Measurements from ENCODE around the gene CLEC2D.
"Not testable (repeated sequence)": the region's sequence is repeated elsewhere in the genome, so short reads cannot be mapped to it uniquely, and the experiment has no call there.

CLEC2D gene

DNA sequence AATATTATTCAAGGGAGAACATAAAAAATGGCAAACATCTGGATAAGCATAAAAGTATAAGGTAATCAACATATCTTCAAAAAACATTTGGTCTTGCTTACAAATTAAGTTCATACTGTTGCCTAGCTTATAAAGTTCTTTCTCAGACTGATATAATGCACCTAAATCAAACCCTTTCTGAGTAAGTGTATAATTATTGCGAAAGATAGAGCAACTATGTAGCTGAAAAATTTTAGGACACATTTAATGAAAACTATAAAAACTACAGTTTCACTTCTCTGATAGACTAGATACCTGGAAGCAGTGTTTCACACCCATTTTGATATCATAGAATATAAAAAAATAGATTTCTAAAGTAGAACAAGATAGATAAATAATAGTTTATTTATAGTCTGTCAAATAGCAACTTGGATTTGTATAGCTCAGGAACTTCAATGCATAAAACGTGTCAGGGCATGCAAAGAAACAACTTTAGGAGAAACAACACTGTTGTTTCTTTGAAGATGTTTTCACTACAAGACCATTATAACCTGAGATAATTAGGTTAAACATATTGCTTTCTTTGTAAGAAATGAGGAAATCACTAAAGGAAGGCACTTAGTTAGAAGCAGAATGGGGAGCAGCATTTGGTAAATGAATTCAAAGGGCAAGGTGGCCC lies 55.8 kb downstream of the CLEC2D start:
- H3K4me1 Mint-ChIP-seq: peaks cover 49% of the 10 kb centered on the region
- peak overlapping the region; percentile 82 for H3K4me3 Mint-ChIP-seq
- H3K9me3 Mint-ChIP-seq: no peaks in the 10 kb centered on the region
- peak overlapping the region; percentile 81 for H3K27ac Mint-ChIP-seq
- H3K36me3 Mint-ChIP-seq: peaks cover 65% of the 10 kb centered on the region
- no peaks in the 10 kb centered on the region for H3K27me3 Mint-ChIP-seq
- ATAC-seq: no peak

DNA sequence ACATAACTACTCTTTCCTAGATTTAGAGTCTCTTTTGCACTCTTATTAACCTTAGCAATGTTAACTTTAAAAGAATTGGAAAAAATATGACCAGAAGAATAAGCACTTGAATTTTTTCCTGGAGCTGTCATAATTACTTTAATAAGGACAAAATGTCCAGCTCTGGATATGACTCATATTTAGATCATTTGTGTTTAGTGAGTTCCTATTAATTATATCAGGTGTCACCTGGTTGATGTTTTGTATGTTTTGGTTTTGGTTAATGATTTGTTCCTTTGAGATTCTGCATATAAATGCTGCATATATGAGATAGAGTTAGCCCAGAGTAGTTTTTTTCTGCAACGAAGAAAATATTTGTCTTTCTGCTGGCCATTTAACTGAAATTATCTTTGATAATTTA lies 58.3 kb downstream of the CLEC2D start:
- peak overlapping the region; percentile 81 for H3K27ac Mint-ChIP-seq

DNA sequence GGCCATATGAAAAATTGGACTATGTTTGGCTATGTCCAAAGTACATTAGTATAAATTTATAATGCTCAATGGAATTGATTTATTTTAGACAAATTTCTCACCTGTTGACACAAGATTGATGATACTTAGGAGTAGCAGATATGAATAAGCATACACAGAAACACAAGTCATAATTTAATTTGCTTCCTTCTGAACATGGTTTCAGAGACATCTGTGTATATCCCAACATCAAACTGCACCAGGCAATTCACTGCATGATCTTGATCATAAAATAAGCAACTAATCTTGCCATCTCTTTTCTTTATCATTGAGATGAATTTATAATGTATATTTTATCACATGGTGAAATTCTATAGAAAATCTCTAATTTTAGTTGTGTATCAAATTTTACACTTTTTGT lies 59.6 kb downstream of the CLEC2D start:
- H3K4me1 Mint-ChIP-seq: peaks cover 15% of the 10 kb centered on the region
- no peaks in the 10 kb centered on the region for H3K9me3 Mint-ChIP-seq
- H3K27me3 Mint-ChIP-seq: no peaks in the 10 kb centered on the region
- no peak for ATAC-seq
- H3K27ac Mint-ChIP-seq: peak overlapping the region; percentile 81
- peak overlapping the region; percentile 94 for H3K4me3 Mint-ChIP-seq
- H3K36me3 Mint-ChIP-seq: peaks cover 45% of the 10 kb centered on the region

More for the DNA sequence above, 58.3 kb downstream of the CLEC2D start:
- Mint-ChIP-seq H3K4me3 (peak overlapping the region; percentile 75), H3K4me1 (peaks cover 27% of the 10 kb centered on the region), H3K9me3 (no peaks in the 10 kb centered on the region), H3K36me3 (peaks cover 56% of the 10 kb centered on the region), H3K27me3 (no peaks in the 10 kb centered on the region)
- no peak for ATAC-seq

DNA sequence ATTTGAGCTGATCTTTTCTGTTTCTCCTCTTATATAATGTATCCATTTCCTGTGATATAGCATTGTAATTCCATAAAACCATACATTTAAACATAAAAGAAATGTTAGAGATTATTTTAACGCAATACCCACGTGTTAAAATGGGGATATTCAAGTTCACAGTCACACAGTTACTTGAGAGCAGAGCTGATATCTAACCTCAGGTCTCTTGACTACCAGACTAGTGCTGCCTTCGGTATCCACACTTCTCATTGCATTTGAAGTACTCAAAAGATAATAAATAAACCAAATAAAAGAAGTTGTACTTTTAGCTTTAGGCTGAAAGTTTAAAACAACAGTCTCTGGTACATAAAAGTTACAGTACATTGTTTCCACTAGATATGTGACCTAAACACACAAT lies 60.5 kb downstream of the CLEC2D start:
- peaks cover 13% of the 10 kb centered on the region for H3K4me1 Mint-ChIP-seq
- no peaks in the 10 kb centered on the region for H3K27me3 Mint-ChIP-seq
- ATAC-seq: peak; percentile 47
- H3K4me3 Mint-ChIP-seq: peak overlapping the region; percentile 94
- peaks cover 41% of the 10 kb centered on the region for H3K36me3 Mint-ChIP-seq
- peak overlapping the region; percentile 81 for H3K27ac Mint-ChIP-seq
- H3K9me3 Mint-ChIP-seq: no peaks in the 10 kb centered on the region

DNA sequence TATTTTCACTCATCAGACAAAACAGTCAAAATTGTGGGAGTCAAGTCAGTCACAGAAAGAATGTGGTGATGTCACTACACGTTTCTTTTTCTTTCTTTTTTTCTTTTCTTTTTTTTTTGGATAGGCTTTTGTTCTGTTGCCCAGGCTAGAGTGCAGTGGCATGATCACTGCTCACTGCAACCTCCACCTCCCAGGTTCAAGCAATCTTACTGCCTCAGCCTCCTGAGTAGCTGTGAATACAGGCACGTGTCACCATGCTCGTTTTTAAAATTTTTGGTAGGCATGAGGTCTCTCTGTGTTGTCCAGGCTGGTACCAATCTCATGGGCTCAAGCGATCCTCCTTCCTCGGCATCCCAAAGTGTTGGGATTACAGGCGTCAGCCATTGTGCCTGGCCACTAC lies 61.1 kb downstream of the CLEC2D start:
- H3K36me3 Mint-ChIP-seq: peaks cover 41% of the 10 kb centered on the region
- peak; percentile 57 for ATAC-seq
- H3K9me3 Mint-ChIP-seq: no peaks in the 10 kb centered on the region
- H3K4me3 Mint-ChIP-seq: peak overlapping the region; percentile 94
- H3K27me3 Mint-ChIP-seq: no peaks in the 10 kb centered on the region
- peaks cover 17% of the 10 kb centered on the region for H3K4me1 Mint-ChIP-seq
- H3K27ac Mint-ChIP-seq: peak overlapping the region; percentile 81

DNA sequence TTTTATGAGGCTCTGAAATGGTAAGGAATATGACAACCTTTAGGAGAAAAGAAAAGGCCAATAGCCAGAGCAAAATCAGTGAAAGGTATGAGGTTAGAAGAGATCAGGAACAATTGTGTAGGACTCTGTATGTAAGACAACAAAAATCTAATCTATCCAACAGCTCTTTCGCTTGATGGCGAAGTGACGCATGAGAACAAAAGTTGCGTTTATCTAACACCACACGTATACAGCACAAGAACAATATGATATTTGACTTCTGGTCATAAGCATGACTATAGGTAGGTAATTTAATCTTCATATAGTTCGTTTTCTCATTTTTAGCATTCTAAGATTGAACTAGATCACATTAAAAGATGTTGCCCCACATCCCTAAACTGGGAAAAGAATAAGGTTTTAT lies 61.9 kb downstream of the CLEC2D start:
- H3K4me3 Mint-ChIP-seq: peak overlapping the region; percentile 94
- peak; percentile 24 for ATAC-seq
- H3K27me3 Mint-ChIP-seq: no peaks in the 10 kb centered on the region
- H3K4me1 Mint-ChIP-seq: peaks cover 17% of the 10 kb centered on the region
- H3K27ac Mint-ChIP-seq: peak overlapping the region; percentile 81
- H3K36me3 Mint-ChIP-seq: peaks cover 37% of the 10 kb centered on the region
- H3K9me3 Mint-ChIP-seq: no peaks in the 10 kb centered on the region

DNA sequence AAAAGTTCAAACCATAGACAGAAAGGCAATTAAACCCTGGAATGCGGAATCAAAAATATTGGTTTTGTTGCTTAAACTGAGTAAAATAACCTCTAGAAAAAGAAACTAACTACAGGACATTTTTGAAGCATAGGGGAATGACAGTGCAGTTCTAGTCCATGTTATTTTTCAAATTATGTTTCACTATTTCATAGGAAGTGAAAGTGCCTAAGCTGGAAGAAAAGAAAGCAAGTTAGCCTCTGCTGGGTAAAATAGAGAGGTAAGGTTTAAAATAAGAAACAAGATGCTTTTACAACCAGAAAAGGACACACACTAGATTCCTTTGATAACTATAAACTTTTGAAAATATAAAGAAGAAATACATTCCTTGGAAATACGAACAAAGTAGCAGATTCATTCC lies 62.3 kb downstream of the CLEC2D start:
- H3K9me3 Mint-ChIP-seq: no peaks in the 10 kb centered on the region
- no peaks in the 10 kb centered on the region for H3K27me3 Mint-ChIP-seq
- H3K36me3 Mint-ChIP-seq: peaks cover 36% of the 10 kb centered on the region
- peaks cover 20% of the 10 kb centered on the region for H3K4me1 Mint-ChIP-seq
- H3K27ac Mint-ChIP-seq: peak overlapping the region; percentile 81
- peak; percentile 66 for ATAC-seq
- peak overlapping the region; percentile 94 for H3K4me3 Mint-ChIP-seq

DNA sequence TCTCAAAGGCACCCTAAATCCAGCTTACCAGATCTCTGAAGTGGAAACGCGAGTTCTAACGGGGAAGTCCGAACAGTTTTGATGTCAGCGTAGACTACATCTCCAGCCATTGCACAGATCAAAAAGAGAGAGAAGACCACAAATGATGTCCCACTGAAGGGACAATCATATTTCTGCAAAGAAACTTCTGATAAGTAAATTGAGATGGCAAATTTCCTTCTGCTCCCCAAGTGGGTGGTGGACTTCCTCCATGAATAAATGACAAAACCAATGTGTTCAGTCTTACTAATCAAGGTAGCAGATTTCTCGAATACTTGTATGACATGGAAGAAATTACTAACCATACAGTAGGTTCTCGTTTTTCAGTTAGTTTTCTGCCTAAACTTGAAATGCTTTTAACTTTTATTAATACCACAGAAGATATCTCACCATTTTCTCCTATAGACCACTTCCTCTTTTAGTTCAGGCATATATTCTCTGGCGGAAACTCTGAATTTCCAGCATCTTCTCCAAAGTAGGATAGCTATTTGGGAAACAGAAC lies 63.5 kb downstream of the CLEC2D start, which contains the start of gene CLECL1:
Gene CLECL1 (minus strand): TSS at position 177 of the 541 bp plus-strand sequence.
- Mint-ChIP-seq H3K4me3 (peak within 1 kb of the TSS; percentile 94), H3K27me3 (no peaks in the 10 kb centered on the region), H3K27ac (peak within 1 kb of the TSS; percentile 81), H3K9me3 (no peaks in the 10 kb centered on the region), H3K4me1 (peaks cover 28% of the 10 kb centered on the region), H3K36me3 (peaks cover 28% of the 10 kb centered on the region)
- ATAC-seq: peak; percentile 75

DNA sequence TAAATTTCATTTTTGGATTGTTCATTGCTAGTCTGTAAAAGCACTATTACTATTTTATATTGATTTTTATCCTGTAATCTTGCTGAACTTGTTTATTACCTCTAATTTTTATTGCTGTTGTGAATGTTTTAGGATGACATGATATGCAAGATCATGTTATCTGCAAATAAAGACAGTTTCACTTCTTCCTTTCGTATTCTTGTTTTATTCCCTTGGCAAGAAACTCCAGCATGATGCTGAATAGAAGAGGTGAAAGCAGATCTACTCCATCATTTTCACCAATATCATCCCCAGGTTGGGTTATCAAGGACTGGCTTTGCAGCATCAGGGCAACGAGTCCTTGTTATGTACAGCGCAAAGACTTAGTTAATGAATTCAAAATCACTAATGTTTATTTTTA lies 66.1 kb downstream of the CLEC2D start:
- ATAC-seq: no peak
- H3K27me3 Mint-ChIP-seq: no peaks in the 10 kb centered on the region
- peaks cover 23% of the 10 kb centered on the region for H3K36me3 Mint-ChIP-seq
- H3K27ac Mint-ChIP-seq: peak overlapping the region; percentile 91
- H3K4me3 Mint-ChIP-seq: no peak overlapping the region
- H3K4me1 Mint-ChIP-seq: peaks cover 46% of the 10 kb centered on the region
- peaks cover 4% of the 10 kb centered on the region for H3K9me3 Mint-ChIP-seq

DNA sequence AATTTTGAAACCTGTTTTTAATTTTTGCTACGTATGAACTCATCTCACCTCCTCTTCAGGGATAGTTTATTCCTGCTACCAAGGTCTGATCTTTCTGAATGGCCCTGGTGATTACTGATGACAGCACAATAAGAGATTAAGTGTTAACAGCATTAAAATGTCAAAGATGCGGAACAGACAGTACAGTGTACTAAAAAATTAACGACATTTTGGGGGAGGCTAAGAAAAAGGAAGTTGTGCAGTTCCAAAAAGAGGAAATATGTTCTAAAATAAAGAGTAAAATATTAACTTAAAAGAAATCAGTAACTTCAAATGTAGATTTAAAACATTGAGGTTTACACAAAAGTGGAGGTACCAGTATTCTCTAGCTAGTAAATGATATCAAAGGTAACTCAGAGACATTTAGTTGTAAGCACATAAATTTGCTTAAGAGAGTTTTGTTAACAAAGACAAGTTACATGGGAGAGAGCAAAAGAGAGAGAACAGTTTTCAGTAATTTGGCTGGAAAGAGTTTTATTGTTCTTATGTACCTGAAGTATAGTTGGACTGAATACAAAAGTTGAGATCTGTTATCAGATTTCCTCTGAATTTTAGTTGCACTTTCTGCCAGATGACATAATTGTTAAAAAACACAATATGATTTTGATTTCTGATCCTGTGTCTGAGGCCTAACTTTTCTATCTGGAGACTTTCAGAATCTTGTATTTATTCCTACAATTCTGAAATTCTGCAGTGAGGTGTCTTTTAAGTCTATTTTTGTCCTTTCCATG lies 67.6 kb downstream of the CLEC2D start:
- ATAC-seq: peak; percentile 58
- Mint-ChIP-seq H3K27me3 (no peaks in the 10 kb centered on the region), H3K4me1 (peaks cover 57% of the 10 kb centered on the region), H3K36me3 (peaks cover 12% of the 10 kb centered on the region), H3K4me3 (peak overlapping the region; percentile 63), H3K9me3 (peaks cover 4% of the 10 kb centered on the region), H3K27ac (peak overlapping the region; percentile 91)

DNA sequence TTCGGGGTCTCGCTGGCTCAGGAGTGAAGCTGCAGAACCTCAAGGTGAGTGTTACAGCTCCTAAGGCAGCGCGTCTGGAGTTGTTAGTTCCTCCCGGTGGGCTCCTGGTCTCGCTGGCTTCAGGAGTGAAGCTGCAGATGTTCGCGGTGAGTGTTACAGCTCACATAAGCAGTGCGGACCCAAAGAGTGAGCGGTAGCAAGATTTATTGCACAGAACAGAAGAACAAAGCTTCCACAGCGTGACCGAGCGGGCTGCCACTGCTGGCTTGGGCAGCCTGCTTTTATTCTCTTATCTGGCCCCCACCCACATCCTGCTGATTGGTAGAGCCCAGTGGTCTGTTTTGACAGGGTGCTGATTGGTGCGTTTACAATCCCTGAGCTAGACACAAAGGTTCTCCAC lies 69.4 kb downstream of the CLEC2D start:
- H3K27me3 Mint-ChIP-seq, H3K9me3 Mint-ChIP-seq, ATAC-seq: not testable (repeated sequence)
- peaks cover 12% of the 10 kb centered on the region for H3K36me3 Mint-ChIP-seq
- H3K27ac Mint-ChIP-seq: peak overlapping the region; percentile 91
- H3K4me3 Mint-ChIP-seq: peak overlapping the region; percentile 38
- H3K4me1 Mint-ChIP-seq: peaks cover 74% of the 10 kb centered on the region

DNA sequence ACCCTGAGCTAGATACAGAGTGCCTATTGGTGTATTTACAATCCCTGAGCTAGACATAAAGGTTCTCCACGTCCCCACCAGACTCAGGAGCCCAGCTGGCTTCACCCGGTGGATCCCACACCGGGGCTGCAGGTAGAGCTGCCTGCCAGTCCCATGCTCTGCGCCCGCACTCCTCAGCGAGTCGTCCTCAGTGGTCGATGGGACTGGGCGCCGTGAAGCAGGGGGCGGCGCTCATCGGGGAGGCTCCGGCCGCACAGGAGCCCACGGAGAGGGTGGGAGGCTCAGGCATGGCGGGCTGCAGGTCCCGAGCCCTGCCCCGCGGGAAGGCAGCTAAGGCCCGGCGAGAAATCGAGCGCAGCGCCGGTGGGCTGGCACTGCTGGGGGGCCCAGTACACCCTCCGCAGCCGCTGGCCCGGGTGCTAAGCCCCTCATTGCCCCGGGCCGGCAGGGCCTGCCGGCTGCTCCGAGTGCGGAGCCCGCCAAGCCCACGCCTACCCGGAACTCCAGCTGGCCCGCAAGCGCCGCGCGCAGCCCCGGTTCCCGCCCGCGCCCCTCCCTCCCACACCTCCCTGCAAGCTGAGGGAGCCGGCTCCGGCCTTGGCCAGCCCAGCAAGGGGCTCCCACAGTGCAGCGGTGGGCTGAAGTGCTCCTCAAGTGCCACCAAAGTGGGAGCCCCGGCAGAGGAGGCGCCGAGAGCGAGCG lies 70.0 kb downstream of the CLEC2D start:
- ATAC-seq, H3K9me3 Mint-ChIP-seq, H3K27me3 Mint-ChIP-seq: not testable (repeated sequence)
- Mint-ChIP-seq H3K4me1 (peaks cover 77% of the 10 kb centered on the region), H3K27ac (peak overlapping the region; percentile 91), H3K4me3 (peak overlapping the region; percentile 76), H3K36me3 (peaks cover 12% of the 10 kb centered on the region)

DNA sequence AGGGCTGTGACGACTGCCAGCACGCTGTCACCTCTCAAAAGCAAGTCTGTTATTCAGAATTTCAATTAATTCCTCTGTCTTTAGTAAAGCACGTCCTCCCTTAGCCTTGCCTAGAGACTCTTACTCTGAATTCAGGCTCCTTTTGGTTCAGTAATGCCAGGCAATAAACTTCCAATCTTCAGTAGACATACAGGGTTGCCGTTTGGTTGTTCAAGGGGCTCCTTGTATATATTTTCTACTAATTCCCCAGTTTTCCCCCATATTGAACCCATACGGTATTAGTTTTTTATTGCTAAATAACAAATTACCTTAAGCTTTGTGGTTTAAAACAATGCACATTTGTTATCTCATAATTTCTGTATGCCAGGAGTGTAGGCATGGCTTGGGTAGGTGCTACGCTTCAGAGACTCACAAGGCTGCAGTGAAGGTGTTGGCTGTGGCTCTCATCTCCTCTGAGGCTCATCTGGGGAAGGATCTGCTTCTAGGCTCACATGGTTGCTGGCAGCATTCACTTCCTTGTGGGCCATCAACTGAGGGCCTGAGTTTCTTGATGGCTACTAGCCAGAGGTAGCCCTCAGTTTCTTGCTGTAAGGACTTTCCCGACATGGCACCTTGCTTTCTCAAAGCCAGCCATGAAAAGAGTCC lies 70.7 kb downstream of the CLEC2D start:
- H3K36me3 Mint-ChIP-seq: peaks cover 12% of the 10 kb centered on the region
- H3K9me3 Mint-ChIP-seq: peaks cover 4% of the 10 kb centered on the region
- peaks cover 79% of the 10 kb centered on the region for H3K4me1 Mint-ChIP-seq
- no peaks in the 10 kb centered on the region for H3K27me3 Mint-ChIP-seq
- H3K27ac Mint-ChIP-seq: peak overlapping the region; percentile 91
- H3K4me3 Mint-ChIP-seq: peak overlapping the region; percentile 76
- peak; percentile 80 for ATAC-seq

DNA sequence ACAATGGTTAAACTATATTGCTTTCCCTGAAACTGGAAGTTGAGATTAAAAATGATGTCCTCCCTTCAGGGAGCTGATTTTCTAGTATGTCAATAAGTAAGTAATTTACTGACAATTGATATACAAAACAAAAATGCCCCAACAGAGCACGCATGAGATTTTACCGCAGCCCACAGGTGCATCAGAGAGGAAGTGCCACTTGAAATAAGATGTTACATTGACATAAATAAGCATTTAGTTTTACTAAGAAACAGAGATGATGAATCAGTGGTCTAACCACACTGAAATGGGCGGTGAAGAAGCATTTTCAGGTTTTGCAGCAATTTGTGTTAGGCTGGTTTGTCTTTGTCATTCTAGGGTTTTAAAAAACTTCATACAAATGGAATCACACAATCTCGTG lies 72.2 kb downstream of the CLEC2D start:
- H3K27ac Mint-ChIP-seq: peak overlapping the region; percentile 89
- H3K4me1 Mint-ChIP-seq: peaks cover 65% of the 10 kb centered on the region
- no peaks in the 10 kb centered on the region for H3K27me3 Mint-ChIP-seq
- H3K36me3 Mint-ChIP-seq: peaks cover 12% of the 10 kb centered on the region
- H3K4me3 Mint-ChIP-seq: peak overlapping the region; percentile 75
- H3K9me3 Mint-ChIP-seq: peaks cover 4% of the 10 kb centered on the region
- ATAC-seq: peak; percentile 90

DNA sequence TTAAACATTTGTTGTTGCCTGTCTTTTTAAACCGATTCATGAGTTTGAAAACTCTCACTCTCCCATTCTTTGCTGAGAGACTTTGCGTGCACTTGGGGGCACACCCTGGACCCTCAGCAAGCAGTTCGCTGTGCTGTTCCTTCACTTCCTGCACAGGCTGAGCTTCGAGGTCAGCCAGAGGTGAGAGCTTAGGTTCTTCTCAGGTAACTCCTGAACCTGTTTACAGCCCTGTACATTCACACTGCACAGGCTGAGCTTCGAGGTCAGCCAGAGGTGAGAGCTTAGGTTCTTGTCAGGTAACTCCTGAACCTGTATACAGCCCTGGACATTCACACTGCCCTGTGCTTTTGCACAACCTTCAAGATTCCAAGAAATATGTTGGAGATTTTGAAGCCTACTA lies 73.1 kb downstream of the CLEC2D start:
- Mint-ChIP-seq H3K4me3 (peak overlapping the region; percentile 71), H3K9me3 (peaks cover 4% of the 10 kb centered on the region), H3K4me1 (peaks cover 65% of the 10 kb centered on the region), H3K27ac (peak overlapping the region; percentile 89), H3K36me3 (peaks cover 12% of the 10 kb centered on the region), H3K27me3 (no peaks in the 10 kb centered on the region)
- peak; percentile 62 for ATAC-seq

All from stimulated activated memory B cell treated with anti-CD40 and anti-IgM and Interleukin-4, amounts not matched to agents 10 μg/mL and 1 μg/mL and 100 μg/mL, for 72 hours (primary cell).